HEK293T (cell line): ENCODE measurements around the gene CADM1.

Experiments used
- ELF4 ChIP-seq: fragments of 450-650 bp; IDR thresholded peaks from 2 replicates; pipeline ENCODE4 v1.6.1; 2017; ENCODE audit warnings: antibody characterized with exemption
- FOXA1 ChIP-seq: fragments of 450-650 bp; IDR thresholded peaks from 2 replicates; pipeline ENCODE4 v1.6.1; 2016; ENCODE audit warnings: mild to moderate bottlenecking
- FOXK2 ChIP-seq: fragments of 450-650 bp; IDR thresholded peaks from 2 replicates; pipeline ENCODE4 v1.6.1; 2016; ENCODE audit warnings: mild to moderate bottlenecking
- FOXM1 ChIP-seq: fragments of 450-650 bp; IDR thresholded peaks from 2 replicates; pipeline ENCODE4 v1.6.1; 2017; ENCODE audit warnings: mild to moderate bottlenecking, borderline replicate concordance
- HDGF ChIP-seq: fragments of 450-650 bp; IDR thresholded peaks from 2 replicates; pipeline ENCODE4 v1.6.1; 2017; ENCODE audit warnings: antibody characterized with exemption, borderline replicate concordance
- PKNOX1 ChIP-seq: fragments of 450-650 bp; IDR thresholded peaks from 2 replicates; pipeline ENCODE4 v1.6.1; 2016
- SP1 ChIP-seq: fragments of 450-650 bp; IDR thresholded peaks from 2 replicates; pipeline ENCODE4 v1.6.1; 2017

GRCh38 chr11:115276799-115277198 lies 227.4 kb downstream of the CADM1 start:
- no peak for TF ChIP-seq ELF4
- TF ChIP-seq FOXM1: no peak
- no peak for TF ChIP-seq SP1
- TF ChIP-seq FOXA1: no peak
- TF ChIP-seq FOXK2: no peak
- TF ChIP-seq PKNOX1: no peak
- TF ChIP-seq HDGF: no peak
